ENCODE results near the gene CCNG1. TPM values are rescaled to one million over a fixed set of nuclear protein-coding genes. Genes with fewer than 3 reads are reported as not detected.
A peak's percentile ranks its signal among the peaks of the same experiment; 100 is the strongest.

Gene CCNG1
- total RNA-seq, 6 donors from 2014 or later, result 52.5 to 118 (median 73.8) TPM

DNA sequence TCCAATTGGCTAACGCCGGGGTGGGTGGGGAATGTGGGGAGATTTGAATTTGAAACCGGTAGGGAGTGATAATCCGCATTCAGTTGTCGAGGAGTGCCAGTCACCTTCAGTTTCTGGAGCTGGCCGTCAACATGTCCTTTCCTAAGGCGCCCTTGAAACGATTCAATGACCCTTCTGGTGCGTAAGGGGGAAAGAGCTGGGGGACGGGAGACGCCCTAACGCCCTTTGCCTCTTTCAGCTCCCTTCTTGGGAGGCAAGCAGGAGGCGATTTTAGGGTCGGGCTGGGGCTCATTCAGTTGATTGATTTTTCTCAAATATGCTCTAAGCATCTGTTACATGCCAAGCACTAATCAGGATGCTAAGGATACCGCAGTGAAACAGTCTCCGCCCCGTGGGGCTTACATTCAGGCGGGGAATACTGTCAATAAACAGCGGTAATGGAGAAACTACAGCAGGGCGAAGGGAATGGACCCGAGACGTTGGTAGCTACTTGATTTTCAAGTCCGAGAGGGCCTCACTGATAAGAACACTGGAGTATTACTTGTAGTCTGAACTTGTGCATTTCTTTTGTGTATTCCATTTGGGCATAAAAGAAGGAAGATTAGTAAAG lies 23.3 kb downstream of the CCNG1 start, which contains the start of gene HMMR:
HMMR (plus strand) TSS at position 71 of the 610 bp plus-strand sequence; CDS start at position 132, 61 bp downstream.
- 0 to 1% methylated on average over 18 to 23 of the region's 23 CpGs for WGBS, 2 donors
- no peak for DNase-seq
- Histone ChIP-seq H3K27me3 (no peaks in the 10 kb centered on the region), H3K4me3 (peak within 1 kb of the TSS; percentile 51 to 91 (median 79)), H3K4me1 (peaks cover 20 to 32% (median 21%) of the 10 kb centered on the region in 4 donors), H3K9me3 (no peaks in the 10 kb centered on the region), H3K36me3 (peaks cover 0 to 3% (median 0%) of the 10 kb centered on the region in 4 donors), H3K27ac (peak within 1 kb of the TSS; percentile 96 to 97 (median 96))
- TF ChIP-seq EP300 (IDR thresholded peaks at IDR 0.05), result no peak
- TF ChIP-seq, protein P1, sequence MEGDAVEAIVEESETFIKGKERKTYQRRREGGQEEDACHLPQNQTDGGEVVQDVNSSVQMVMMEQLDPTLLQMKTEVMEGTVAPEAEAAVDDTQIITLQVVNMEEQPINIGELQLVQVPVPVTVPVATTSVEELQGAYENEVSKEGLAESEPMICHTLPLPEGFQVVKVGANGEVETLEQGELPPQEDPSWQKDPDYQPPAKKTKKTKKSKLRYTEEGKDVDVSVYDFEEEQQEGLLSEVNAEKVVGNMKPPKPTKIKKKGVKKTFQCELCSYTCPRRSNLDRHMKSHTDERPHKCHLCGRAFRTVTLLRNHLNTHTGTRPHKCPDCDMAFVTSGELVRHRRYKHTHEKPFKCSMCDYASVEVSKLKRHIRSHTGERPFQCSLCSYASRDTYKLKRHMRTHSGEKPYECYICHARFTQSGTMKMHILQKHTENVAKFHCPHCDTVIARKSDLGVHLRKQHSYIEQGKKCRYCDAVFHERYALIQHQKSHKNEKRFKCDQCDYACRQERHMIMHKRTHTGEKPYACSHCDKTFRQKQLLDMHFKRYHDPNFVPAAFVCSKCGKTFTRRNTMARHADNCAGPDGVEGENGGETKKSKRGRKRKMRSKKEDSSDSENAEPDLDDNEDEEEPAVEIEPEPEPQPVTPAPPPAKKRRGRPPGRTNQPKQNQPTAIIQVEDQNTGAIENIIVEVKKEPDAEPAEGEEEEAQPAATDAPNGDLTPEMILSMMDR (IDR thresholded peaks at IDR 0.05), result no peak
- TF ChIP-seq POLR2AphosphoS5 (IDR thresholded peaks at IDR 0.05), result no peak
- no peak for TF ChIP-seq POLR2A (IDR thresholded peaks at IDR 0.05)
- ATAC-seq (ENCODE audit: low FRiP score in 2 of 2), result no peak

DNA sequence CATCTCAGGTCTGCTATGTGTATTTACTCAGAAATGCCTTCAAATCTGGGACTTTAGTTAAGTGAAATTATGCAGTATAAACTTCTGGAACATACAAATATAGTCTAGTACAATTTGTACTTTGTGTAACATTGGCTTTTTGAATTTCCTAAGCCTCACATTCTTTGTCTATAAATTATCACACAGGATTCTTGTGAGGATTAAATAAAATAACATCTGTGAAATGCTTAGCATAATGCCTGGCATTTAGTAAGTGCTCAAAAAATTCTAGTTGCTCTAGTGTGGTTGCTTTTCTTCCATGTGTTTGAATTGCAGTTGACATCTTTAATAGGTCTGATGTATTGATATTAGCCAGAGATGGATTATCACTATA lies 25.7 kb downstream of the CCNG1 start:
- H3K27ac ChIP-seq, result no peak overlapping the region
- H3K4me3 ChIP-seq, result no peak overlapping the region
- H3K9me3 ChIP-seq, result no peaks in the 10 kb centered on the region
- no peaks in the 10 kb centered on the region for H3K27me3 ChIP-seq
- H3K4me1 ChIP-seq, result peaks cover 15 to 25% (median 20%) of the 10 kb centered on the region in 4 donors
- DNase-seq, result no peak
- TF ChIP-seq, protein P1 (IDR thresholded peaks at IDR 0.05), result no peak
- TF ChIP-seq POLR2A (IDR thresholded peaks at IDR 0.05) (no peak), EP300 (IDR thresholded peaks at IDR 0.05) (no peak), POLR2AphosphoS5 (IDR thresholded peaks at IDR 0.05) (no peak)
- ATAC-seq (ENCODE audit: low FRiP score in 2 of 2), result no peak
- no peaks in the 10 kb centered on the region for H3K36me3 ChIP-seq

DNA sequence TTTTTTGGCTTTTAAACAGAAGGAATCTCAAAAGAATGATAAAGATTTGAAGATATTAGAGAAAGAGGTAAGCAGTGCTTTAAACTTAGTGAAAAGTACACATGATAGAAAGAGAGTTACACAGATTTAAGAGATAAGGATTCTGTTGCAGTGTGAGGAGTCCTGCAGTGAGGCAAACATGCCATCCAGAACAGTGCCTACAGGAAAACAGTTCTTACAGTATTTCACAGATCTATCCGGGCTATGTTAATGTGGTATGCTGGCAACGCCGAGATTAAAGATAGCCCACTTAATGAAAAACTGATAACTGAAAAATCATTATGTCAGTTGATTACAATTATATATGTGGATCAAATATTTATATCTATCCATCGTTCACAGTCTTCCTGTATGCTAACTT lies 30.3 kb downstream of the CCNG1 start:
- no peaks in the 10 kb centered on the region for H3K9me3 ChIP-seq
- DNase-seq (no peak), ATAC-seq (ENCODE audit: low FRiP score in 2 of 2) (no peak)
- no peaks in the 10 kb centered on the region for H3K36me3 ChIP-seq
- no peaks in the 10 kb centered on the region for H3K27me3 ChIP-seq
- WGBS, 2 donors, result 73 to 83% methylated on average over 4 of the region's 4 CpGs
- no peak overlapping the region for H3K27ac ChIP-seq
- H3K4me1 ChIP-seq, result no peaks in the 10 kb centered on the region
- H3K4me3 ChIP-seq, result no peak overlapping the region
- no peak for TF ChIP-seq POLR2AphosphoS5 (IDR thresholded peaks at IDR 0.05)
- TF ChIP-seq, protein P1 (IDR thresholded peaks at IDR 0.05), result no peak
- TF ChIP-seq EP300 (IDR thresholded peaks at IDR 0.05), result no peak
- no peak for TF ChIP-seq POLR2A (IDR thresholded peaks at IDR 0.05)

GRCh38 chr5:163473635-163474243 lies 36.3 kb downstream of the CCNG1 start:
- no peak for ATAC-seq (ENCODE audit: low FRiP score in 2 of 2)
- no peaks in the 10 kb centered on the region for H3K27me3 ChIP-seq

More at GRCh38 chr5:163473635-163474243, 36.3 kb downstream of the CCNG1 start:
- Histone ChIP-seq H3K9me3 (no peaks in the 10 kb centered on the region), H3K4me1 (no peaks in the 10 kb centered on the region), H3K4me3 (no peak overlapping the region), H3K36me3 (no peaks in the 10 kb centered on the region), H3K27ac (no peak overlapping the region)
- 81 to 96% methylated on average over 3 of the region's 3 CpGs for WGBS, 2 donors
- TF ChIP-seq, protein P1 (IDR thresholded peaks at IDR 0.05), result peak in 2 of 6 experiments; percentile 30 to 42
- TF ChIP-seq EP300 (IDR thresholded peaks at IDR 0.05), result no peak
- TF ChIP-seq POLR2A (IDR thresholded peaks at IDR 0.05), result no peak
- TF ChIP-seq POLR2AphosphoS5 (IDR thresholded peaks at IDR 0.05), result no peak
- DNase-seq, result no peak

Measured in upper lobe of left lung (tissue), 6 donors.